HS-27A (cell line): ENCODE results near the gene GRIFIN.
"Not testable (repeated sequence)": the region's sequence is repeated elsewhere in the genome, so short reads cannot be mapped to it uniquely, and the experiment has no call there.

Experiments
- DNase-seq: peaks from one replicate; pipeline ENCODE4 v3.0.0-alpha.2; 2012; ENCODE audit warnings: low read depth, missing footprints

GRIFIN gene

DNA sequence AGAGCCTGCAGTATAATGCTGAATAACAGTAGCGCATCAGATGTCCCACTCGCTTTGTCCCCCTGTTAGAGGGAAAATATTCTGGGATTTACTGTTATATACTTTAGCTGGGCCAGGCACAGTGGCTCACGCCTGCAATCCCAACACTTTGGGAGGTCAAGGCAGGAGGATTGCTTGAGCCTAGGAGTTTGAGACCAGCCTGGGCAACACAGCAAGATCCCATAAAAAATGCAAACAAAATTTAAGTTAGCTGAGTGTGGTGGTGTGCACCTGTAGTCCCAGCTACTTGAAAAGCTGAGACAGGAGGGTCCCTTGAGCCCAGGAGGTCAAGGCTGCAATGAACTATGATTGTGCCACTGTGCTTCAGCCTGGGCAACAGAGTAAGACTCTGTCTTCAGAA is 22.3 kb downstream of the GRIFIN start:
- DNase-seq = not testable (repeated sequence)

DNA sequence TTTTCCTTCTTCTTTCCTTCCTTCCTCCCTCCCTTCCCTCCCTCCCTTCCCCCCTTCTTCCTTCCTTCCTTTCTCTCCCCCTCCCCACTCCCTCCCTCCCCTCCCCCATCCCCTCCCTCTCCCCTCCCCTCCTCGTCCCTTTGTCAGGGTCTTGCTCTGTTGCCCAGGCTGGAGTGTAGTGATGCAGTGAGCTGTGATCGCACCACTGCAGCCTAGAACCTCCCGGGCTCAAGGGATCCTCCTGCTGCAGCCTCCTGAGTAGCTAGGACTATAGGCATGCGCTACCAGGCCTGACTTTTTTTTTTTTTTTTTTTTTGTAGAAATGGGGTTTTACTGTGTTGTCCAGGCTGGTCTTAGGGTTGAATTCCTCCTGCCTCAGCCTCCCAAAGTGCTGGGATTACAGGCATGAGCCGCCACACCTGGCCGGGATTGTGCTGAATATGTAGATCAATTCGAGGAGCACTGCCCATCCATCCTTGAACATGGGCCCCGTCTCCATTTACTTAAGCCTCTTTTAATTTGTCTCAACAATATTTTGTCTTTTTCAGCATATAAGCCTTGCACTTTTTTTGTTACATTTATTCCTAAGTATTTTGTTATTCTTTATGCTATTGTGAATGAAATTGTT is 23.4 kb downstream of the GRIFIN start:
- no peak for DNase-seq

DNA sequence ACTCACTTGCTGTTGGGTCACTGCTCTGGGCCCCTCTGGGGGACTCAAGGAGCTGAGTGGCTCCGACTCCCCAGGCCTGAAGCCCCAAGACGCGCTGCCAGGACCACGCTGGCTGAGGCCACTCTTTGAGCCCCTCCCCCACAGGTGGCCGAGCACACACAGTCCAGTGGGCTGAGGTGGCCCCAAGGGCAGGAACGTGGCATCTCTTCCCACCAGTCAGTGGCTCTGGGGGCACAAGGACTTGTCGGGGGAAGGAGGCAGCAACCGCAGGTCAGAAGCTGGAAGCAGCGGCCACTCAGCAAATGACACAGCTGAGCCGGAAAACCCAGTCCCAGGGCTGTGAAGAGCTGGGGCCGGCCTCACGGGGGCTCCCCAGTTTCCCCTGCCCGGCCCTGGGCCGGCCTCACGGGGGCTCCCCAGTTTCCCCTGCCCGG is 24.1 kb downstream of the GRIFIN start:
- DNase-seq = no peak

DNA sequence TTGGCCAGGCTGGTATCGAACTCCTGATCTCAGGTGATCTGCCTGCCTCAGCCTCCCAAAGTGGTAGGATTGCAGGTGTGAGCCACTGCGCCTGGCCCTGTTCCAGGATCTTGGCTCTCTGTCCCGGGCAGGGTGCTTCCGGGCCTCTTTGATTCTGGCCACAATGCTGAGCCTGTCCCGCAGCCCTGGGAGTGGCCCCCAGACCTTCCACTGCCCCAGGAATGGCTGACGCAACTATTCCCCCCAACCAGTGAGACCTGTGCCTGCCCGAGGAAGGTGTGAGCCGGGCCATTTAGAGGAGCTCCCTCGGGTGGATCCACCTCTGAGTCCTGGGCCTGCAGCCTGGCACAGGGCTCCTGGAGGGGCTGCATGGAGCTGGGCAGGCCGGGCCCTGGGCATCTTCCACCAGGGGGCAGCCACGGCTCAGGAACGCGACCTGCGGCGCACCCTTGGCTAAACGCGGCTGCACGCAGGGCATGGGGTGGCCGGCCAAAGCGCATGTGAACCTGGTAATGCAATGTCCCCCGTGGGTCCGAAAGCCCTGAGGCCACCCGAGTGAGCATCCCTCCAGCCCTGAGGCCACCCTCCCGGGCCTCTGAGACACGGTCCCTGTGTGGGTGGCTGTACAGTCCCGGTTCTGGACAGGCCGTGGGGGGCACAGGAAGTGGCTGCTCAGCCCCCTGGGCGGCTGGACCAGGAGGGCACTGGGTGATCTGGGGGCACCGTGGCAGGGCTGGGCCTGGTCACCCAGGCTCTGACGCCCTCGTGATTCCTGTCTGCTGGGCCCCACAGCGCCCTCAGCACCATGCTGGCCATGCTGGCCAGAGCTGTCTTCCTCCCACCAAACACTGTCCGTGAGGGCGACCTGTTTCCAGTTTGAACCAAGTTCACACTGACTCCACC is 24.8 kb downstream of the GRIFIN start:
- DNase-seq = peak; percentile 35

DNA sequence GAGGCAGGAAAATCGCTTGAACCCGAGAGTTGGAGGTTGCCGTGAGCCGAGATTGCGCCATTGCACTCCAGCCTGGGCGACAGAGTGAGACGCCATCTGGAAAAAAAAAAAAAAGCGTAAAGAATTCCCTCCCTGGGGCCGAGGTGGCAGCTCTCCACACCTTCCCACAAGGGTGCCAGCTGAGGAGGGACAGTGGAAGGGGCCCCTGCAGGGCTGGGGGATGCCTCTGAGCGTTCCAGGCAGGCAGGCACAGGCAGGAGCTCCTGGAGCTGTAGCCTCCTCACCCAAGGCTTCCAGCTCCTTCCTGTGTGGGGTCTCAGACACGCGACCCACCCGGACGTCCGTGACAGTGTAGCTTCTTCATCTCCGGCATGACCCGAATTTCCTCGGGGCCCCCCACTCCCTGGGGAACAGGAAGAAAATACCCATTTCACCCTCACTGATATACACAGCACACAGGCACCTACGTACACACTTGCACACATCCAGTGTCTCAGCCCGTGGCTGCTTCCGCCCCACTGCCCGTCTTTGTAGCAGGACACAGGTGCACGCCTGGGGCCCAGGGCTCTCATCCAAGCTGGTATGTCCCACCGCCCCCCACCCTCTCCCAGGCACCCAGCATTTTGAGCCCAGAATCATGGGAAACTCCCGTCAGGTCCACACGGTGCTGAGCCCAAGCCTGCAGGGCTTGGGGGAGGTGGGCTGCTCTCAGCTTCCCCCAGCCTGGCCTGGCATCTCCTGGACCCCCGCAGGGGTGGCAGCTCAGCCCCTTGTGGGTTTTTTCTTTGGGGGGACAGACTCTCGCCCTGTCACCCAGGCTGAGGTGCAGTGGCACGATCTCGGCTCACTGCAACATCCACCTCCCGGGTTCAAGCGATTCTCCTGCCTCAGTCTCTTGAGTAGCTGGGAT is 25.7 kb downstream of the GRIFIN start:
- no peak for DNase-seq

DNA sequence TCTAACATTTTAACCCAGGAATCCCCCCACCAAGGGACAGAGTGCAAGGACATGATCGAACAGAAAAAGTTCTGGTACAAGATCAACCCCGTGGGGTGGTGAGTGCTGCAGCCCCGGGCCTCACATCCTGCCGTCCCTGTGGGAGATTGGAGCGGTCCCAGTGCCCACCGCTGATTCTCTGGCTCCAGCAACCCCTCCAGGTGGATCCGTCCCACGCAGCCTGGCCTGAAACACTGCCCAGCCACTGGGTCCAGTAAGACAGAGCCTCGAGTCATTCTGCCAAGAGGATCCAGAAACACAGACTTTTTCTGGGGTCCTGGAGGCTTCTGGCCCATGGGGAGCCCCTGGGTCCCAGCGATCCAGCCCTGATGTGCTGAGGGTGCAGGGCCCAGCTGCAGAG is 29.5 kb downstream of the GRIFIN start:
- DNase-seq = no peak

DNA sequence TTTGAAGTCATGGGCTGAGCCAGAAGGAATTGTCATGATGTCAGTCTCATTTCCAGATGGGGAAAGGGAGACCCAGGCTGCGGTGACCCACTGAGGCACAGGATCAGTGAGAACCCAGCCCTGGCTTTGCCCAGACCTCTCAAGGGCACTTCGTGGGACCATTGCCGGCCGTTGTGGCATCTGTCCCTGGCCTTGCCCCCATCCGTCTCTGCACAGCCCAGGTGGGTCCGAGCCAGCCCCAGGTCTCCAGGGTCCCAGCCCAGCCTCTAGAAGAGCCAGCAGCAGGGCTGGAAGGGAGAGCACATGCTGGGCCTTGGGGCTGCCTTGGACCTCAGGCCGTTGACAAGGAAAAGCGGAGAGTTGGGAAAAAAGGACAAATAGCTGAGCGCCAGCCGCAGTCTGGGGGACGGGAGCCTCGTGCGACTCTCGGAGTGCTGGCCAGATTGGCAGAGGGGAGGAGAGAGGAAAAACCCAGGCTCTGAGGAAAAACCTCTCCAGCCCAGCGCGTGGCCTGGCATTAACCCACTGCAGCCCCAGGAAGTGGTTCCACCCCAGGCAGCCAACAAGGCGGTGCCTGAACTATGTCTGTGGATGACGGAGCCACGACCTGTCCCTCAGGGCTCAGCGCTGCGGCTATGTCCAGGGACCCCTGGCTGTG is 30.2 kb downstream of the GRIFIN start:
- no peak for DNase-seq

DNA sequence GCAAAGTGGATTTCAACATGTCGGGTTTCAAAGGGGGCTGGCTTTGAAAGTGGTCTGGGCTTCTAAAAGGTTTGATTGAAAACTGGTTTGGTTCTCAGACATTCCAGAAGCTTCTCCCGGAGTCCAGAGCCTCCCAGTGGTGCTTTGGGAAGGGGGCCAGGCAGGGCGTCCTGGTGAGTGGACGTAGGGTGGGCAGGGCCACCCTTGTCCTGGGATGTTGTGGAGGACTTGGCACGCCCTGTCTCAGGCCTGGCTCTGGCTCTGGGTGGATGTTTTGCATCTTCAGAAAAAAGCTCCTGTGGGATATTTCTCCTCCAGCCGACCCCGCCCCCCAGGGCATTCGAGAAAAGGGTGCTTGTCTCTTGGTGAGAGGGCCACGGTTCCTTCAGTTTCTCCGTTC is 31.2 kb downstream of the GRIFIN start:
- DNase-seq = no peak

DNA sequence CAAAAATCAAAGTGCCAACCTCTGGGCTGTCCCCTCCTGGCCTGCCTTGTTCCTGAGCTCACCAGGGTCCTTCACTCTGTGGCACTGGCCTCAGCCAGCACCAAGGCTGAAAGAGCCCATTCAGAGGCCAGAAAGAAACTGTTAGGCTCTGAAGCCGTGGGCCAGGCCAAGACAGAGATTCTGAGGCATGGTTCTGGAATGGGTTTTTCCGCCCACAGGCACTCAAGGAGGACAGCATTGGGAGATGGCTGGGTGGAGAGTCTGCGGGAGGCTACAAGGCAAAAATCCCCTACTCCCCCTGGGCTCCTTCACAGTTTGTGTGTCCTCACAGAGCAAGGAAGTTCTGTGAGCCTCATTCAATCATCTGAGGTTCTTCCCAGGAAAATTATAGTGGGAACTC is 31.7 kb downstream of the GRIFIN start:
- no peak for DNase-seq

DNA sequence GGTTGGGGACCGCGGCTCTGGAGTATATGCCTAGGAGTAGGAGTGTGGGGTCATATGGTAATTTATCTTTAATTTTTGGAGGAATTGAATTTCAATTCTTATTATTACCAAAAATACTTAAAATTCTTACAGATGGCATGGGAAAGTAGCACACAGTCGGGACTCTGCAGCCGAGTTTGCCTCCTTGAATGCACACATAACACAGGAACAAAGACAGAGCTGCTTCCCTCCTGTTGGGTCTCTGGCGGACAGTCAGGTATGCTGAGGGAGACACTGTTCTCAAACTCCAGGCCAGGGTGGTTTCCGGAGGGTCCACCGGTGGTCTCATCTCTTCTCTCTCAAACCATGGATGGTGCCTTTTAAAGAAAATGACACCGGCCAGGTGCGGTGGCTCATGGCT is 32.7 kb downstream of the GRIFIN start:
- no peak for DNase-seq

DNA sequence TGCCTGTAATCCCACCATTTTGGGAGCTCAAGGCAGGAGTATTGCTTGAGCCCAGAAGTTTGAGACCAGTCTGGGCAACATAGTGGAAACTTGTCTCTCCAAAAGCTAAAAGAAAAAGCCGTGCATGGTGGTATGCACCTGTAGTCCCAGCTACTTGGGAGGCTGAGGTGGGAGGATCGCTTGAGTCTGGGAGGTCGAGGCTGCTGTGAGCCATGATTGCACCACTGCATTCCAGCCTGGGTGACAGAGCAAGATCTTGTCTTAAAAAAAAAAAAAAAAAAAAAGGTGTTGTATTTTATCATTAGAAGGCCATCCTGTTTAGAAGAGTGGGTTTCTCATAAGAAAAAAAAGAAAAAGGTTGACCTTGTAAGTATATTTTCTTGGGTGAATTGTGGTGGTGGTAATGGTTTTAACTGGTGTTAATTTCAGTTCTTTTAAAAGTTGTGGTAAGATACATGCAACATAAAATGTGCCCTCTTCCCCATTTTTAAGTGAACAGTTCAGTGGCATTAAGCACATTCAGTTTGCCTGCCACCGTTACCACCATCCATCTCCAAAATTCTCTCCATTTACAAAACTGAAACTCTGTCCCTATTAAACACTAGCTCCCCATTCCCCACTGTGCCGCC is 34.7 kb downstream of the GRIFIN start:
- no peak for DNase-seq

DNA sequence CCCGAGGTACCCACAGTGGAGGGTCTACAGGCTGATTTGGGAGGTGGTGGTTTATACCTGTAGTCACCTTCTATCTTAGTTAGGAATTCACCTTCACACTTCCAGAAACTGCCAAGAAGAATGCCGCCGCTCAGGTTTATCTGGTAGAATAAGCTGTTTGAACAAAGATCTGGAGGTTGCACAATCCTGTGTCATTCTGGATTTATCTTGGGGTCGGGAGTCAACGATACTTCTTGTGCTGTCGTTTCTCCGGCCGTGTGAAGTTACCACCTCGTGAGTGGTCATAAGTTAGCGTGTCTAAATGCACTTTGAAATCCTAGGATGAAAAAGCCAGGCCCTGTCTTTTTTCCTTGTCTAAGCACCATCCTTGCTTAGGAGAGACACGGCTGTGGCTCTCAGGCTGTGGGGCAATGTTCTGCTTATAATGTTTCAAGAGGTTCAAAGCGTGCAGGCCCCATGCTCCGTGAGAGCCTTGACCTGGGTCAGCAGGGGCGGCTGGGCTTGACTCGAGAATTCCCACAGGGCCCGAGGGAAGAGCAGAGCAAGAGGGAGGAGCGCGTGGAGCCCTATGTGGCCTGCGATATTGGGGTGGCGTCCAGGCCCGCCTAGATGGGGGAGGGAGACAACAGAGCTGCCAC is 35.5 kb downstream of the GRIFIN start:
- no peak for DNase-seq

DNA sequence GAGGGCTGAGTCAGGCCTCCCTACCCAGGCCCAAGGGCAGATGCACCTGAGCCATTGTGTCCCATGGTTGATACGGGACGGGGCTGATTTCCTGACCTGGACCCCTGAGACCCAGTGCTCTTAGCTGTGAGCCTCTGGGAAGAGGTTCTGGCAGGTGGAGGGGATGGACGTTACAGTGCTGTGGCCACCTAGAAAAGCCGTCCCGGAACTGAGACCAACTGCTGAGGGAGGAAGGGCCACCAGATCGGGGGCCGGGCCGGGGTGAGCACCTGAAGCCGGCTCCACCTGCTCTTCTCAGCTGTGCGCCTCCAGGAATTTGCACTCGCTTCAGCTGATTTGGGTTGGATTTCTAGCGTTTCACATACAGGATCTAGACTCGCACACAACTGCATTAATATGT is 37.4 kb downstream of the GRIFIN start:
- no peak for DNase-seq

DNA sequence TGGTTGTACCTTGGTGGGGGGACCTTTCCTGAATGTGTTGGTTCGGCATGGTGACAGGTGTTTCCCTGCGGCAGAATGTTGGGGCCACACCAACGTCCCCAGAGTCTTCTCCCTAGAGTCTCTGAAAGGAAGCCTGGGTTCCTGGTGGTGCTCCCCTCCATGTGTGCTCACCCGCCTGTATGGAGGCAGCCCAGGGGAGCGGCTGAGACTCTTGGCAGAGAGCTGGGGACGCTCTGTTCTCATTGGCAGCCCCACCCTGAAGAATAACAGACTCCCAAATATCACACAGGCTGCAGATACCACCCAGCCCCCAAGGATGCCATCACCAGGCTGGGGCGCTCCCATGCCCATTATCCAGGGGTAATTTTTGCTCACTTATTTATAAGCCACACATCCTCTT is 38.0 kb downstream of the GRIFIN start:
- DNase-seq = no peak

DNA sequence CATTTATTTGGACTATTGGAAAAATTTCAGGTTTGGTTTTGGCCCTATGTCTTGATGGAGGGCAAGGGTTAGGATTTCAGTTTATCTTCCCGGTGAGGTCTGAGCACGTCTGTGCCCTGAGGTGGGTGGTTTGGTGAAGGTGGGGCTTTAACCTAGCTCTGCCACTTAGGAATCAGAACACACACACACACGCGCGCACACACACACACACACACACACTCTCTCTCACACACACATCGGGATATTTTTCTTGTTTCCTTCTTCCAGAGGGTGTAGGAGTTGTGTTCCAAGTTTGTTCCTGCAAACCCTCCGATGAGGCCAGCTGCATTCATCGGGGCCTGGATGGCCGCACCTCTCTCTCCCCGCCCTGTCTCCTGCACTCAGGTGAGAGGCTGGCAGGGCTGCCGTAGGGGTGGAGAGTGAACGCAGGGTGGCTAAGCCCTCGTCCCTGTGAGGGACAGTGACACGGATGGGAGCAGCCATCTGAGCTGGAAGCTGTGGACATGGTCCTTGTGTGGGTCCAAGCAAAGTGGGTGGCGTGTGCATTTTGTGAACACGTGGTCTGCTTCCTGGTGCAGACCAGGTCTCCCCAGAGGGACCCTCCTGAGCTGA is 38.6 kb downstream of the GRIFIN start:
- no peak for DNase-seq

DNA sequence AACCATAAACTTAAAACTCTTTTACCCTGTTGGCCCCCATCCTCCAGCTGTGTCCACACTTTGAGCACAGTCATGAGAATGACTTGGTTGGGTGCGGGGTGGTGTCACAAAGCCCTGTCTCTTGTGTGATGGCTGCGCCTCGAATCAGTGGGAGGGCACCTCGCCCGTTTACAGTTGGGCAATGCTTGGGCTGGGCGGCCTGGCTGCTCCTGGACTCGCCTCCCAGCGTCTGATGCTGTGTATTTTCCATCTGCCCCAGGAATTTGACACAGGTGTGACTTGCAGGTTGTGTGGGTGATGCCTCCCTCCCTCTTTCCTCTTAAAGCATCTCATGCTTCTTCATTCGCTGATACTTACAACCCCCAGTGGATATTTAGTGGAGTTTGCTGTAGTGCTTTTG is 39.1 kb downstream of the GRIFIN start:
- DNase-seq = no peak

DNA sequence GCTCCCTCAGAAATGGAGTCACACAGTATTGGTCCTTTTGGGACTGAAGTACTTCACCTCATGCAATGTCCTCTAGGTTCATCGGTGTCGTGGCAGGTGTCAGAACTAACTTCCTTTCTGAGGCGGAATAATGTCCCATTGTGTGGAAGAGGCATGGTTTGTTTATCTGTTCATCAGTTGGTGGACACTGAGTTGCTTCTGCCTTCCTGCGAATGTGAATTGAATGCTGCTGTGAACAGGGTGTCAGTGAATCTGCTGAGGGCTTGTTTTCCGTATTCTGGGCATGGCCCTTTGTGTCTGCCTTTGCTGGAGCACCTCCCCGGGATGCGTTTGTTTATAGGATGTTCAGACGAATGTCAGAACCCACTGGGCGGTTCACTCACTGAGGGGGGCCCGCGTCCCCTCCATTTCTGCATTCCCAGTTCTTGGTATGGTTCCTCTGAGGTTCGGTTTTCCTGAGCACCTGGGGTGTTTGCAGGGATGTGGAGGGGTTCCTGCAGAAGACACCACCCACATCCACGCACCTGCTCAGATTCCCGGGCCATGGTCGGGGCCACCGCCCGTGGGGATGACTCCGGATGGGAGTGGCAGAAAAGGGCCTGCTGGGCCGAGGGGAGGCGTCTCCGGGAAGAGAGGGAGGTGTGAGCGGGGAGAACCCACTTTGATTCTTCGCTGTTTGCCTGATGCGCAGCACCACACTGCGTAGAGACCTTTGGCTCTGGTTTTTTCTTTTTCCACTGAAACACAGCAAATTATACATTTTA is 39.7 kb downstream of the GRIFIN start:
- DNase-seq = no peak

DNA sequence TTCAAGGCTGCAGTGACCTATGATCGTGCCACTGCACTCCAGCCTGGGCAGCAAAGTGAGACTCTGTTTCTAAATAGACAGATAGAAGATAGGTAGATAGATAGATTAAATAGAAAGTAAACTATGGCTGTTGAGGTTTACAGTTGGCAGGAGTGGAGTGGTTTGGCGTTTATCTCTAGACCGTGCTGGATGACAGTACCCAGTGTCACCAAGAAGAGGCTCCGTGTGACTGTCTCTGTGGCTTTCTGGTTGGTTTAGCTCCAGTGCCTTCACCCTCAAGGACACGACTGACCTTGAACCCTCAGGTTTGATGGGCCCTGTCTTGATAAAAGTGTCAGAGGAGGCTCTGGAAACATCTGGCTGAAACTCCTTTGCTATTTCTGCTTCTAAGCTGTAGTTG is 41.1 kb downstream of the GRIFIN start:
- no peak for DNase-seq

DNA sequence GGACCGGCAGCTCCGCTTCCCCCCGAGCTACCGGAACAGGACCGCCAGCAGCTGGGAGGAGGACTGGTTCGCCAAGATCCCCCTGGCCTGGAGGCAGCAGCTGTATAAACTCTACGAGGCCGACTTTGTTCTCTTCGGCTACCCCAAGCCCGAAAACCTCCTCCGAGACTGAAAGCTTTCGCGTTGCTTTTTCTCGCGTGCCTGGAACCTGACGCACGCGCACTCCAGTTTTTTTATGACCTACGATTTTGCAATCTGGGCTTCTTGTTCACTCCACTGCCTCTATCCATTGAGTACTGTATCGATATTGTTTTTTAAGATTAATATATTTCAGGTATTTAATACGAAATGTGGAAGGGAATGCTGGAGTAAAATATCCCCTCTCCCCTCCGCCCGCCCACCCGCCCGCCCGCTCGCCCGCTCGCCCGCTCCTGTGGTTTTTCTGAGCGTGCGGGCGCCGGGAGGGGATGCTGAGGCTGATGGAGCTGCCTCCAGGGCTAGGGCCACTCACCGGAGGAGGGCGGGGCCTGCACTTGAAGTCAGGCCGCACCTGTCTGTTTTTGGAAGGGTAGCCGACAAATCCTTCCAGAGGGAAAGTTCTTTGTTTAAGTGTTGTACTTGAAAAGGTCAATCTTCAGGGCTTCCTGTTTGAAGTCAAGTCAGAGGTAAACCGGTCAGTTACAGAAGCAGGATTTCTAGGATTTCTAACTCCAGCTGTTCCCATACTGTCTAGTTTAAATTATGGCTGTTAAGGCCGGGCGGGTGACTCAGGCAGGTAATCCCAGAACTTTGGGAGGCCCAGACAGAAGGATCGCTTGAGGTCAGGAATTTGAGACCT is 42.3 kb downstream of the GRIFIN start:
- DNase-seq = no peak
